HCEC 1CT (cell line): ENCODE data around the gene GKN2.

Source experiments
- DNase-seq: peaks from one replicate; pipeline ENCODE4 v3.0.0-alpha.2; 2017

GKN2 gene

DNA sequence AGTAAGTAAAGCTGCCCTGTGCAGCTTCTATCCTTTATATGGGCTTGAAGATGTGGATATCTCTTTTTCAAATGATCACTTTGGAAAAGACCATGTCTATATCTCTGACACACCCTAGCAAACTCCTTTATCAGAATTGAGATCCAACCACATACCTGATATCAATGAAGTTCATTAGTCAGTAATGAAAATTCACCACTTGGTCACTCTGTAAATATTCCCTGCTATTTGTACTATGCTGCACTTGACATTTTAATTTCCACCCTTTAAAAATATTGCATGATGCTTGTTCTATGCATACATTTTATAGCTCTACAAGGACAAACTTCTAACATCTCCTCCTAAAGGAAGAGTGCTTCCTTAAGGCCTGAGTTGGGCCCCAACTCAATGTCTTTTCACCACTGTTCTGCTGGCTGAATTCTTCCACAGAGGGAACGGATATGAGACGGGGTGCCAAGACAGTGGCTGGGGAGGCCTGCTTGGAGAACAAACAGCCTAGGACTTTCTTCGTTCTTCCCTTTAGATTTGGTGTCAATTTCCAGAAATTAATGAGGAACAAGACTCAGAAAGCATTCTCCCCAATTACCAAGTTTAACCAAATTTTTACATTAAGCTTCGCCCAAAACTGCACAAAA lies at the start of gene GKN2:
Gene GKN2, minus strand, starts transcription at position 7 of the 635 bp plus-strand sequence. CDS start 32 bp downstream, outside the sequence.
- no peak for DNase-seq

- DNase-seq: no peak
These were observed 49.2 kb upstream of the GKN2 start for GRCh38 chr2:69001879-69002278.

DNA sequence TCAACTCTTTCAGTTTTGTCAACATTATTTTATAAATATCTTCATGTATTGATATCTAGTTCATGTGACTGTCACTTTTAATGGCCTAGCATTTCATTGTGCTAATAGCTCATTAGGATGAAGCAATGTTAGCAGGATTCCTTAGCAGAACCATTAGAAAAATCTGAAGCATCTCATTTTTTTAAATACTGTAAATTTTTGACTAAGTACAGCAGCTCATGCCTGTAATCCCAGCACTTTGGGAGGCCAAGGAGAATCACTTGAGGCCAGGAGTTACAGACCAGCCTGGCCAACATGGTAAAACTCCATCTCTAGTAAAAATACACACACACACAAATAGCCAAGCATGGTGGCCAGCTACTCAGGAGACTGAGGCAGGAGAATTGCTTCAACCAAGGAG lies 44.7 kb upstream of the GKN2 start:
- DNase-seq: no peak

GRCh38 chr2:68995916-68996315 lies 43.2 kb upstream of the GKN2 start:
- DNase-seq: no peak

- peak; percentile 27 for DNase-seq
These were observed 42.2 kb upstream of the GKN2 start for GRCh38 chr2:68994864-68995263.

GRCh38 chr2:68993660-68994059 lies 41.0 kb upstream of the GKN2 start:
- no peak for DNase-seq

GRCh38 chr2:68992933-68993332 lies 40.2 kb upstream of the GKN2 start:
- DNase-seq: no peak

GRCh38 chr2:68992341-68992740 lies 39.6 kb upstream of the GKN2 start:
- DNase-seq: no peak

DNA sequence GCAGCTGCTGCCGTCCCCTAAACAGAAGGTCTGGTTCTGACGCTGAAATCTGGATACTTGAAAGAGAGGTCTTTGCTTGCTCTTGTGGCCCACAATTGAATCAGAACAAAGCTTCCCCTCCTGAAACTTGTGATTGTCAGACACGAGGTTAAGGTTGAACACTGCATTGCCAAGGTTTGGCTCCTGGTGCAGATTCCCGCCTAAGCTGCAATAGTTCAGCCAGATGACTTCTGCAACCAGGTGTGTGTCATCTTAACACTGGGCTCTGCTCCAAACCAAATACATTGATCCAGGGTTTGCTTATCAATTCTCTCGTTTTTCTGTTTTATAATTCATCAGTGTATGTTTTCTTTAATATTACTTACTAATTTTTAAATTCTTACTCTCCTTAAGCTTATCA lies 36.3 kb upstream of the GKN2 start:
- DNase-seq: no peak

GRCh38 chr2:68987021-68987503 lies 34.4 kb upstream of the GKN2 start:
- DNase-seq: no peak

DNA sequence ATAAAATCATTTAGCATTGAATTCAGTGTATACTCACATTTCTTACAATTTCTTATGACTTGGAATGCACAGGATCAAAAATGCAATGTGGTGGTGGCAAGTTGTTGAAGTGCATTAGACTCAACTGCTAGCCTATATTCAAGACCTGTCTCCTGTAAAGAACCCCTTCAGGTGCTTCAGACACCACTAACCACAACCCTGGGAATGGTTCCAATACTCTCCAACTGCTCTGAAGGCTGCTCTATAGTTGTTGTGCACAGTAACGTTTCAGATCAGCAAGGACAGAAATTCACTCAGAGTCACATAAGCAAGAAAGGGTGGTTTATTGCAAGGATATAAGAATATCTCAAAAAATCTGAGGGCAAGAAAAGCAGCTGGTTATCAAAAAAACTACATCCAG lies 28.3 kb upstream of the GKN2 start:
- no peak for DNase-seq

DNA sequence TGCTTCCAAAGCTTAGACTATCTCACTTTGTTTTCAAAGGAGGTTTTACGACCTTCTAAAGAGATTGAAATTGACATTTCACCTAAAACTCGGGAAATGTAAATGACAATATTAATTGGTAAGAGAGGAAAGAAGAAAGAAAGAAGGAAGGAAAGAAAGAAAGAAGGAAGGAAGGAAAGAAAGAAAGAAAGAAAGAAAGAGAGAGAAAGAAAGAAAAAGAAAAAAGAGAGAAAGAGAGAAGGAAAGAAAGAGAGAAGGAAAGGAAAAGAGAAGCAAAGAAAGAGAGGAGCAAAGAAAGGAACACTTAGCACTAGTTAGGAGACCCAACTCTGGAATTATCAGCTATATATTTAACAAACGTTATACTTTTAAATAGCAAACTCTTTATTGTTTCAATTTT lies 25.4 kb upstream of the GKN2 start:
- DNase-seq: no peak

GRCh38 chr2:68977453-68977852 lies 24.8 kb upstream of the GKN2 start:
- no peak for DNase-seq

GRCh38 chr2:68975844-68976243 lies 23.2 kb upstream of the GKN2 start:
- no peak for DNase-seq

GRCh38 chr2:68974946-68975665 lies 22.4 kb upstream of the GKN2 start:
- no peak for DNase-seq

- peak; percentile 46 for DNase-seq
These were observed 21.6 kb upstream of the GKN2 start, which contains the start of gene GKN1 for GRCh38 chr2:68974251-68974650. Gene GKN1 (plus strand): TSS chr2:68974636. CDS start chr2:68974678, 42 bp downstream.

GRCh38 chr2:68971591-68972231 lies 19.0 kb upstream of the GKN2 start:
- peak; percentile 93 for DNase-seq

- DNase-seq: no peak
These were observed 18.0 kb upstream of the GKN2 start for GRCh38 chr2:68970566-68971265.

GRCh38 chr2:68969736-68970490 lies 17.2 kb upstream of the GKN2 start:
- no peak for DNase-seq

GRCh38 chr2:68968221-68968620 lies 15.5 kb upstream of the GKN2 start:
- no peak for DNase-seq

- no peak for DNase-seq
These were observed 11.6 kb upstream of the GKN2 start for GRCh38 chr2:68964282-68964681.

- DNase-seq: no peak
These were observed 8.7 kb upstream of the GKN2 start for GRCh38 chr2:68961380-68961779.

DNA sequence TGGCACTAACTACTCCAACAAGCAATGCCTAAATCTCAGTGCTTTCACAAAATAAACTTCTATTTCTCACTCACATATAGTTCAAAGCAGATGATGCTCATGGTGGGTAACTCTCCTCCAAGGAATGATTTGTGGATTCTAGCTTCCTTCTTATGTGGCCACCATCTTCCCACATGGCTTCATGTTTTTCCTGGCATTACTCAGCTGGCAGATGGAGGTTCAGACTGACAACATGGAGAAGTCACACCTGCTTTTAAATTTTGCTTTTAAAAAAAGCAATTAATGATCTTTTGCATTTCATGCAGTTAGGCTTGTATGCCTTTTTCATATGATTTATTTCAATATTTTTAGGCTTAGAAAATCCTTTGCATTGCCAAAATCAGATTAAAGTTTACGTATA lies 6.3 kb upstream of the GKN2 start:
- no peak for DNase-seq
